GM18507 (cell line): ENCODE data around the gene RP2.

ENCODE experiments used
- DNase-seq: peaks from one replicate; pipeline ENCODE4 v3.0.0; 2011; ENCODE audit warnings: low read depth; ENCODE audit not compliant: insufficient read length; ENCODE audit errors: extremely low spot score
- FAIRE-seq: peaks from 2 replicates; lab custom pipeline; 2011; peaks lifted over from hg19 to GRCh38; lab: Jason Lieb, UNC

RP2 gene

DNA sequence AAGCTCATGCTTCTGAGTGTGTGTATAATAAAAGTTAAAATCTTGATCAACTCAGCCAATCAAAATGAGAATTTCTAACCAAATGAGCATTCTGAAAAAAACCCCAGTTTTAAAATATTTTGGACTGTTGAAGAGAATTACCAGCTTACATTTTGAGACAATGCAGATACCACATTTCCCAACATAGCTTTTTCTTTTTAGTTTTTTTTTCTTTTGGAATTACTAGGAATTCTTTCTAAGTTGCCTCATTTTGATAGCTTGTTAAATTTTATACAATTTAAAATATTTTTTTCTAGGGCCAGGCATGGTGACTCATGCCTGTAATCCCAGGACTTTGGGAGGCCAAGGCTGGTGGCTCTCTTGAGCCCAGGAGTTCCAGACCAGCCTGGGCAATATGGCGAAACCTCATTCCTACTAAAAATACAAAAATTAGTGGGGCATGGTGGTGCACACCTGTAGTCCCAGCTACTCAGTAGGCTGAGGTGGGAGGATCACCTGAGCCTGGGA is 2.2 kb downstream of the RP2 start:
- FAIRE-seq: no peak
- DNase-seq: no peak

DNA sequence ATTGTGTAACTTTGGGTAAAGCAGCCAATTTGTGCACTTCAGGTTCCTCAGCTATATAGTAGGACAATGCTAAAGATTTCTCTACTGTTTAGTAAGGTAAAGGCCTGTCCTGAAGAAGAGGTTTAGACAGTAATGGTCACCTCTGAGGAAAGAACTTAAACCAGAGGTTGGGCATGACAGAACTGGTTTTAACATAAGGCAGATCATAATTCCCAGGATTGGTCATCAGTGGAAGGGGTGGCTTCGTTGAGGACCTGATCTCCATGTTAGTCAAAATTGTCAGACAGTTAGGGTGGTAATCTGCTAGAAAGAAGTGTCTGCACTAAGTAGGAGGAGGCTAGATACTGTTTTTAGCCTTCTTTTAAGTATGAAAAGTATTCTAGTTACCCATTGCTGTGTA is 4.1 kb downstream of the RP2 start:
- FAIRE-seq (no peak), DNase-seq (no peak)

DNA sequence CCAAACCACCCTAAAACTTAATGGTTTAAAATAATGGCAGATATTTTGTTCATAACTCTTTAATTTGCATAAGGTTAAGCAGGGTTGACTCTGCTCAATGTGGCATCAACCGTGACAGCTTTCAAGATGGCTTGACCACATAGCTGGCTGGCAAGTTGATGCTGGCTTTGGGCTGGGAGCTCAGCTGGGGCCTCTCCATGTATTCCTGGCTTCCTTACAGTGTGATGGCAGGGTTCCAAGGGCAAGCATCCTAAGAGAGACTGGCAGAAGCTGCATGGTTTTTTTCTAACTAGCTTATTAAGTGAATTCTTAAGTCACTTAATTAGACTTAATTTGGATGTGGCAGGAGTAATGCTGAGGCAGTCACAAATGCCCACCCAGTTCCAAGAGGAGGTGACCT is 4.5 kb downstream of the RP2 start:
- FAIRE-seq (peak; percentile 67), DNase-seq (no peak)

GRCh38 chrX:46844913-46845312 is 8.1 kb downstream of the RP2 start:
- no peak for DNase-seq
- FAIRE-seq: no peak

- DNase-seq: no peak
- peak; percentile 33 for FAIRE-seq
Observed at GRCh38 chrX:46849933-46850332, 13.1 kb downstream of the RP2 start.

DNA sequence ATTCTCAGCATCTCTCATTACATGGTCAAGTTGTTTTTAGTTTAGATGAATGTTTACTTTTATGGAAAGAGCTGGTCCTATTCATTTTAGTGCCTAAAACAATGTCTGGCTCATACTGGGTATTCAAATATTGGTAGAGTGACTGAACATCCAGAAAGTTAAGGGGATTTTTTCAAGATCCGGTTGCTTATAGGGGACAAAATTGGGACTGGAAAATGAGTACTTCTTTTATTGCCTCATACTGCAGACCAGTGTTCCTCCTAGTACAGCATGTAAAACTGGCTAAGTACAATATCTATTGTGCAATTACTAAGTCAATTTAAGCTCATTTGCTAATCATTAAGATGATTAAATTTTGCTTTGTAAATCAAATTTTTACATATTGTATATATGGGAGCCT is 13.9 kb downstream of the RP2 start:
- FAIRE-seq (no peak), DNase-seq (no peak)

- DNase-seq: no peak
- no peak for FAIRE-seq
Observed at GRCh38 chrX:46856483-46856882, 19.6 kb downstream of the RP2 start.

DNA sequence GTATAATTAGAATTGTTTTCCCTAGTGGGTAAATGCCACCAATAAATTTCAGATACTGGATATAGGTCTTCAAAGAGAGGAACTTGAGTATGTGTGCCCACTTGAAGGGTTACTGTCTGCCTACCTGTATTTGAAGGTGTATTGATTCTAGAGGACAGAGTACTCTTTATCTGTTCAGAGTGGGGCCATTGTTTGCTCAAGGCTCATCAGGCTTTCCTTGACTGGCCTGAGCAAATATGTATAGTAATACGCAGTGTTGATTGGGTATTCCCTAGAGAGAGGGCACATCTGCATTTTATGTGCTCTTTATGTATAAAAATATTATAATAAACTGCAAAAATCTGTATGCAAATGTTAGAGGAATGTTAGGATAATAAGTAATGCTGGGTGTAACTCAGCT is 23.7 kb downstream of the RP2 start:
- FAIRE-seq (no peak), DNase-seq (no peak)

- DNase-seq (no peak), FAIRE-seq (no peak)
Observed at GRCh38 chrX:46863072-46863471, 26.2 kb downstream of the RP2 start.

DNA sequence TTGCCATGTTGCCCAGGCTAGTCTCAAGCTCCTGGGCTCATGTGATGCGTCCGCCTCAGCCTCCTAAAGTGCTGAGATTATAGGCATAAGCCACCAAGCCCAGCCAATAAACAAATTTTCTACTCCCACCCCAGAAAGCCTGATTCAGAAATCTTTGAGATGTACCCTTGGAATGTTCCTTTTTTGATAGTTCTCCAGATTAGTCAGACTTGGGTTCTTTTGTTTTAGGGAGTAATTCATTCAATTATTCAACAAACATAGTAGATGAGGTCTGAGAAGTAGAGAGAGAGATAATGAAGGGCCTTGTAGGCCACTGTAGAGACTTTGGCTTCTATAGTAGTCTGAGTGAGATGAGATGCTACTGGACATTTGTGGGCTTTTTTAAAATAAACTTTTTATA is 27.8 kb downstream of the RP2 start:
- DNase-seq: no peak
- FAIRE-seq: no peak

DNA sequence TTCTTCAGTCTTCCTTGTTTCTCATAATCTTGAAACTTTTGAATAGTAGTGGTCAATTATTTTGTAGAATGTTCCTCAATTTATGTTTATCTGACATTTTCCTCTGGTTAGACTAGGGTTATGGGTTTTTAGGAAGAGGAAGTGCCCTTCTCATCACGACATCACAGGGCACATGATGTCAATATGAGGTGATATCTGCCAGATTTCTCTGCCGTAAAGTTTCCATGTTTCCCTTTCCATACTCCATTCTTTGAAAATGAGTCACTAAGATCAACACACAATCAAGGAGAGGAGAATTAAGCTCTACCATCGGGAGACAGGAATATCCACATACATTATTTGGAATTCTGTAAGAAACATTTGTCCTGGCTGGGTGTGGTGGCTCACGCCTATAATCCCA is 28.4 kb downstream of the RP2 start:
- no peak for FAIRE-seq
- no peak for DNase-seq

DNA sequence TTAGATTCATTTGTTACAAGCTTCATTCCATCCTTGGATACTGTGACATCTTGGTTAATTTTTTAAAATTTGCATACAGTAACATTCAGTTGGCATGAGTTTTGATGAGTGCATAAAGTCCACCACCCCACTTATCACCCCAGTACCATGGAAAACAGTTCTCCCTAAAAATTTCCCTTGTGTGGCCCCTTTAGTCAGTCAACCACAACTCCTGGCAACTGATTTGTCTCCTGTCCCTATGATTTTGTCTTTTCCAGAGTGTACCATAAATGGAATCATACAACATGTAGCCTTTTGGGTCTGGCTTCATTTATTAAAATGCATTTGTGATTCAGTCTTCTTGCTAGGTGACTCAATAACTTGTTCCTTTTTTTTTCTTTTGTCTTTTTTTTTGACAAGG is 29.9 kb downstream of the RP2 start:
- FAIRE-seq: no peak
- DNase-seq: no peak

- DNase-seq (no peak), FAIRE-seq (no peak)
Observed at GRCh38 chrX:46873746-46874145, 36.9 kb downstream of the RP2 start.

DNA sequence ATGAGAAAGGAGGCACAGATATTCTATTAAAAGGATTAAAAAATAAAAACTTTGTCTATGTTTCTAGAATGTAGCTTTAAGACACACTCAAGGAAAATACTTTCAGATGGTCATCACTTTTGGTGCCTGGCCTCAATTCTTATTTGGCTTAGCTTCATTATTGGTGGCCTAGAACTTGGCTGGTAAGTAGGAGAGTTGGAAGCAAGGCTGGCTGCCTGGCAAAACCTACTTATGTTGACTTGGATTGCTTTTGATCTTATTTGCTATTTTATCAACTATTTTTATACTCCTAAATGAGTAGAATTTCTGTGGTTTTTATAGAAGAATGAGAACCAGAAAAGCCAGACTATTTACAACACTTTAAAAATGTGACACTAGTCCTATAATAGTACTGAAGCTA is 40.1 kb downstream of the RP2 start:
- no peak for DNase-seq
- FAIRE-seq: no peak

GRCh38 chrX:46882266-46882665 is 45.4 kb downstream of the RP2 start:
- no peak for FAIRE-seq

GRCh38 chrX:46884799-46885198 is 48.0 kb downstream of the RP2 start:
- no peak for FAIRE-seq

More at GRCh38 chrX:46882266-46882665, 45.4 kb downstream of the RP2 start:
- no peak for DNase-seq

DNA sequence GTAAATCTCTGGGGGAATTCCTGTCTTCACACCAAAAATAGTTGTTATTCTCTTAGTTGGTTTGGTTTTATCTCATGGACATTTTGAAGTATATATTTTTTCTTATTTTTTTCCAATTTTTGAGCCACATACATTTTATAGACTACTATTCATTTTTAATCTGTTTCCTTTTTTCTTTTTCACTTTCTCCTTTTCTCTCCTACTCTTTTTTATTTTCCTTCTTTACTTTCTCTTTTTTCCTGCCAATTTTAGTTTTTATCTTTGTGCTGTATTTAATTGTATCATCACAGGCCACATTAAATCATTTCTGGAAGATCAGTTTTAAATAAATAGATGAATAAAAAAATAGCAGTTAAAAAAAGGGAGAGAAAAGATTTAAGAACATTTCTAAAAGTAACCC is 61.4 kb downstream of the RP2 start:
- FAIRE-seq (no peak), DNase-seq (no peak)

More at GRCh38 chrX:46884799-46885198, 48.0 kb downstream of the RP2 start:
- DNase-seq: no peak

DNA sequence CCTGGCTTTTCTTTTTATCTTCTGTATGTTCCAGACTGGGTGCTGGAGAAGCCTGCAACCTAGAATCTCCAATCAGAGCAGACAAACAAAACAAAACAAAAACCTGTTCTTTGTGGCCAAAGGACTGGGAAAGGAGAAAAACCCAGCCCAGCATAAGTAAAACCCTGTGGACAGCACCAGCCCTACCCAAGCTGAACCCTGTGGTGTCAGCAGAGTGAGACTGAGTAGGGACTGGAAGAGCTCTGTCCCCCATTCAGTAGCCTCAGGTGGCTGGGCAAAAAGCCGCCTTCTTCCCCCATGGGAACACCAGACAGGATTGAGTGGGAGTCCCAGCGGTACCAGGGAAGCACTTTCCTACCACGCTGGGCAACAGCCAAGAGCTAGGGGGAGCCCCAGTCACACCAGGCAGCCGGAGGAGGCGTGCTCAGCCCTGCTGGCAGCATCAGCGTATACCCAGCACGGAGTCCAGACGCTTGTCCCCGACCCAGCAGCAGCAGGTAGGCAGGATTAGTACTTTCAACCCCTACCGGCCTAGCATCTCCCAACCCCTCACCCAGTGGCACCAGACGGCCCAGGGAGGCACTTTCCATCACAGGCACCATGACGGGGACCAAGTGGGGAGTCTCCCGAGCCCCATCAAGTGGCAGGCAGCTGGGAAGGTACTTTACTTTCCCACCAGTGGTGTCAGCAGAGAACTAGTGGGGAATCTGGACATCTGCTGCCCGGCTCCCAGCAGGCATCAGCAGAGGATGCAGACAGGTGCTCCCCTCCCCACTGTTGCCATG is 66.8 kb downstream of the RP2 start:
- peak; percentile 84 for FAIRE-seq

DNA sequence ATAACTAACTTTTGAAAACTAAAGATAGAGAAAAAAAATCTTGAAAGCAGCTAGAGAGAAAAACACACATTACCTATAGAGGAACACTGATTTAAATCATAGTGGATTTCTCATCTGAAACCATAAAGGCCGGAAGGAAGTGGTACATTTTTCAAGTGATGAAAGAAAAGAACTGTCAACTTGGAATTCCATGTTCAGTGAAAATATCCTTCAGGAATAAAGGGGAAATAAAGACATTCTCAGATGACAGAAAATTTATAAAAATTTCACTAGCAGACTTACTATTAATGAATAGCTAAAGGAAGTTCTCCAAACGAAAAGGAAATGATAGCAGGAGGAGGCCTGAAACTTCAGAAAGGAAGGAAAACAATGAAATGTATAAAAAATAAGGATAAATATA is 67.8 kb downstream of the RP2 start:
- FAIRE-seq (no peak), DNase-seq (no peak)

More for the DNA sequence above, 66.8 kb downstream of the RP2 start:
- no peak for DNase-seq

- DNase-seq: no peak
- FAIRE-seq: no peak
Observed at GRCh38 chrX:46910415-46910814, 73.6 kb downstream of the RP2 start.

GRCh38 chrX:46912098-46912602 is 75.3 kb downstream of the RP2 start, which contains the start of gene JADE3:
Gene JADE3, plus strand, starts transcription at chrX:46912421. Its CDS starts 72,474 bp downstream, at chrX:46984895.
- FAIRE-seq (peak; percentile 55), DNase-seq (no peak)
